HG03175 (cell line): ENCODE results near the gene KIF4A.

Experiments used
- ATAC-seq: cut with Tn5 transposase; IDR thresholded peaks from one replicate; pipeline ENCODE4 v1.9.1; 2021; ENCODE audit warnings: mild to moderate bottlenecking, moderate library complexity; ENCODE audit not compliant: unreplicated experiment

Gene KIF4A

DNA sequence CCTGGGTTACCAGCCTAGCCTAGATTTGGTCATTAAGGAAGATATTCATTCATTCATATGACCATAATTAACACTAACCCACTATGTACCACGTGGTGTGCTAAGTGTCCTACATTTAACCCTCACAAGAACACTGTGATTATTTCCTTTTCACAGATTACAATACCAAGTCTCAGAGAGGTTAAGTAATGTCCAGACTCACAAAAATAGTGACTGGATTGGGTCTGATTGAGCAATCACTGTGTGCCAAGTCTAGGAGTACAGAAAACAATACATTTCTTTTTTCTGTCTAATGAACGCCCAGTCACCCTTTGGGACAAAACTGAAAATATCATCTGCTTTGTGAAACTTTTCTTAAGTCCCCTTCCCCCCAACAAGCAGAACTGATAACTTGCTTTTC, 147.1 kb downstream of the KIF4A start:
- ATAC-seq = no peak

GRCh38 chrX:70437921-70438665, 148.2 kb downstream of the KIF4A start:
- ATAC-seq = no peak

DNA sequence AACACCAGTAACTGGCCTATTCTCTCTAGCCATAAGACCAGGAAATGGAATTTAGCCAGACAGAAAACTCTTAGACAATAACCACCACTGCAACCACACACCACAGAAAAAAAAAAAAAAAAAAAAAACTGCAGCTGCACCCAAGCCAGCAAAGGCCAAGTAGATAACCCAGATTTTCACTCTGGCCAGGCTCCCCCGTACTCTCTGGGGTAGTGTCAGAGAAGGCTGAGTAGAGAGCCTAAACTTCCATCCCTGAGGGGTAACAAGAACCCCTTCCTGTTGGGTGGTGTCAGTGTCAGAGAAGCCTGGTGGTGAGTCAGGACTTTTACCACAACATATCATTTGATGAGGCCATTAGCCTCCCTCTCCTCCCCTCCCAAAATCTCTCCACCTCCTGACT, 149.1 kb downstream of the KIF4A start:
- peak; percentile 34 for ATAC-seq

DNA sequence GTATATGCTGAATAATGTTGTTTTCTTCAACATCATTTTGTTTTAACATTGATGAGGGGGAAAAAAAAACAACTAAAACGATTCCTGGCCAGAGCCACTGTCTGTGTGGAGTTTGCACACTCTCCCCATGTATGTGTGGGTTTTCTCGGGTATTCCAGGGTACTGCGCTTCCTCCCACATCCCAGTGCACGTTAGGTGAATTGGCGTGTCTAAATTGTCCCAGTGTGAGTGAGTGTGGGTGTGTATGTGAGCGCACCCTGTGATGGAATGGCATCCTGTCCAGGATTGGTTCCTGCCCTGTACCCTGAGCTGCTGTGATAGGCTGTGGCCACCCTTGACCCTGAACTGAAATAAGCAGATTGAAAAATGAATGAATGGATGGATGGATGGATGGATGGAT, 152.3 kb downstream of the KIF4A start:
- no peak for ATAC-seq

GRCh38 chrX:70444326-70444945, 154.5 kb downstream of the KIF4A start, which contains the start of gene DLG3:
DLG3 (plus strand) TSS chrX:70444835; CDS start chrX:70445202, 367 bp downstream.
- no peak for ATAC-seq

DNA sequence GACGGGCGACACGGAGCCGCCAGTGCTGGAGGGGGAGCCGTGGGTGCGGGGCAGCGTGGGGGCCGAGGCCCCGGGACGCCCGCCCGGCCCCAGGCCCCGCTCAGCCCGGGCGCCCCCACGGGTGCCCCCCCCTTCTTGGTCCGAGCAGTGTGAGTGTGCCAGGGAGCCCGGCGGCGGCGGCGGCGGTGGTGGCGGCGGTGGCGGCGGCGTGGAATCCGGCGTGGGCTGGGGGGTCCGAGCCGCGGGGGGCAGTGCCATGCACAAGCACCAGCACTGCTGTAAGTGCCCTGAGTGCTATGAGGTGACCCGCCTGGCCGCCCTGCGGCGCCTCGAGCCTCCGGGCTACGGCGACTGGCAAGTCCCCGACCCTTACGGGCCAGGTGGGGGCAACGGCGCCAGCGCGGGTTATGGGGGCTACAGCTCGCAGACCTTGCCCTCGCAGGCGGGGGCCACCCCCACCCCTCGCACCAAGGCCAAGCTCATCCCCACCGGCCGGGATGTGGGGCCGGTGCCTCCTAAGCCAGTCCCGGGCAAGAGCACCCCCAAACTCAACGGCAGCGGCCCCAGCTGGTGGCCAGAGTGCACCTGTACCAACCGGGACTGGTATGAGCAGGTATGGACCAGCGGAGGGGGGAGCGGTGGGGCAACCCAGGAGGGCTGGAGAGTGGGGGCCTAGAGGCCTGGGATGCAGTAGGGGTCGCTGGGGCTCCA, 155.2 kb downstream of the KIF4A start:
- ATAC-seq = no peak

- no peak for ATAC-seq
These were observed 156.0 kb downstream of the KIF4A start for GRCh38 chrX:70445951-70446350.

DNA sequence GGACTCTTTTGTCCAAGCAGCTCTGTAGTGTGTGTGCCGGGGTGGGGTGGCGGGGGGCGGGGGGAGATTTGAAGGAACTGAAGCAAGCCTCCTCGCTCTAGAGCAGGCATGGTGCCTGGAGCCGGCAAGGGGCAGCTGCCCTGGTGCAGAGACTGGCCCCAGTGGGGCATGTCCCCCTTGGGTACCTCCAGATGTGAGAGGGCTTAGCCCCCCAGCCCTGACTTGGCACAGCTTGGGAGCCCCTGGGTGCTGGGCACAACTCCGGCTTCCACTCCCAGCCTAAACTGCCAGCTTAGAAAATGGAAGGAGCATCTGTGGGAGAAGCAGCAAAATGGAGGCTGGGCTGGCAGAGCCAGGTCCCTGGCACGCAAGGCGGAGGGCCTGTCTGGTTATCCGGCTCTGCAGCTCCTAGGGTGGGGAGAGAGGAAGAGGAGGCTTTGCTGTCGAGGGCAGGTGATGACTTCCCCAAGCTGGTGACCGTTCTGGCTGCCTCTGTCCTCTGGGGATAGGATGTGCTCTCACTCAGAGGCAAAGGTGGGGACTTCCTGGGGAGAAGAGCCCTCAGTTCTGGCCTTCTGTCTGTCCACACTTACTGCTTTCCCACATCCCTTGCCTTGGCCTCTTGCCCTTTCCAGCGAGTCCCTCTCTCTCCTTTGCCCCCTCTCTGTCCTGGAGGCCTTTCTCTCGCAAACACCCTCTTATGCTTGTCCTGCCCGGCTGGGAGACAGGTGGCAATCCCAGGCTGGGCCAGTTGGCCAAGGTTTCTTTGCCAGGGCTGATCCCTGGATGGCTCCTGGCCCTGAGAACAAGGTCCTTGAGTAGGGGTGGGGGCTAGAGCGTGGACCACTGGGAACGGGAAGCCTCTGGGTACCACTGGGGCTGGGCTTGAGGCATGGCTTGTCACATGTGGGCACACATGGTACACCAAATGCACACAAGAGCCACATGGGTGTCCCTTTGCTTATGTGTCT, 156.8 kb downstream of the KIF4A start:
- no peak for ATAC-seq

DNA sequence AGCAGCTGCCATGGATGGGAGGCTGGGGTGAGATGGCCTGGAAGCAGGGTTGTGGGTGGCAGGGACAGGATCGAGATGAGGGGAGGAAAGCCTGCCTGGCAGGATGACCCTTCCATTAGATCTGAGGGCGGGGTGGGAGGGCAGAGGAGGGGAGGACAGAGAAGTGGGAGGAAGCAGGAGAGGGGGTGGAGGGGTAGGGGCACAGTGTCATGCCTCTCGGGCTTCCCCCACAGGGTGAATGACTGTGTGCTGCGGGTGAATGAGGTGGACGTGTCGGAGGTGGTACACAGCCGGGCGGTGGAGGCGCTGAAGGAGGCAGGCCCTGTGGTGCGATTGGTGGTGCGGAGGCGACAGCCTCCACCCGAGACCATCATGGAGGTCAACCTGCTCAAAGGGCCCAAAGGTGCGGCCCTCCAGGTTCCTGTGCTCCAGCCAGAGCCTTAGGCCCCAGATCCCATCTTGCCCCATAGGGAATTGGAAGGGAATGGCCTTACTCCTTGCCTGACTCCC, 159.6 kb downstream of the KIF4A start:
- no peak for ATAC-seq

GRCh38 chrX:70452143-70452733, 162.3 kb downstream of the KIF4A start:
- peak; percentile 48 for ATAC-seq

DNA sequence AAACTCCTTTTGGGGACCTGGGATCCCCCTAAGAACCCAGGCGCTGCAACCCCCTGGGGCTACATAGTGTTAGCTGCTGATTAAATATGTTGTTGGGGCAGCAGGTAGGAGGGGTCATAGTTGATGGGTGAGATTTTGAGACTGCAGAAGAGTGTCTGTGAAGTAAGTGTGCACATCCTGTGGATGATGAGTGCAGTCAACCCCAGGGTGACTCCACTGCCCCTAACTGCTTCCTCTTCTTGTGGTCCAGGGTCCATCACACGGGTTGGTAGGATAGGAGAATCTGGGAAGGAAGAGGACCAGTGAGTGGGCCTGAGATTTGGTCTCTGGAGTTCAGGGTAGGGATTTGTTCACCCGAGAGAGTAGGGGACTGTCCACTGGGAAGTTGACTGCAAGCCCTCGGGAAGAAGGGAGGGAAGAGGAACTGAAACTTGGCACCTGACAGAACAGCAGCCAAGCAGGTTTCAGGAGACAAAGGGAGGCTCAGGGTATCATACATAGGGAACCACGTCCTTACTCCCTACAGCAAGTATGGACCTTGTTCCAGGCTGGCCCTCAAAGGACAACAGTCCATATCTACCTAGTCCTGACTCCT, 163.2 kb downstream of the KIF4A start:
- peak; percentile 32 for ATAC-seq

- ATAC-seq = peak; percentile 59
These were observed 164.8 kb downstream of the KIF4A start for GRCh38 chrX:70454441-70455365.

DNA sequence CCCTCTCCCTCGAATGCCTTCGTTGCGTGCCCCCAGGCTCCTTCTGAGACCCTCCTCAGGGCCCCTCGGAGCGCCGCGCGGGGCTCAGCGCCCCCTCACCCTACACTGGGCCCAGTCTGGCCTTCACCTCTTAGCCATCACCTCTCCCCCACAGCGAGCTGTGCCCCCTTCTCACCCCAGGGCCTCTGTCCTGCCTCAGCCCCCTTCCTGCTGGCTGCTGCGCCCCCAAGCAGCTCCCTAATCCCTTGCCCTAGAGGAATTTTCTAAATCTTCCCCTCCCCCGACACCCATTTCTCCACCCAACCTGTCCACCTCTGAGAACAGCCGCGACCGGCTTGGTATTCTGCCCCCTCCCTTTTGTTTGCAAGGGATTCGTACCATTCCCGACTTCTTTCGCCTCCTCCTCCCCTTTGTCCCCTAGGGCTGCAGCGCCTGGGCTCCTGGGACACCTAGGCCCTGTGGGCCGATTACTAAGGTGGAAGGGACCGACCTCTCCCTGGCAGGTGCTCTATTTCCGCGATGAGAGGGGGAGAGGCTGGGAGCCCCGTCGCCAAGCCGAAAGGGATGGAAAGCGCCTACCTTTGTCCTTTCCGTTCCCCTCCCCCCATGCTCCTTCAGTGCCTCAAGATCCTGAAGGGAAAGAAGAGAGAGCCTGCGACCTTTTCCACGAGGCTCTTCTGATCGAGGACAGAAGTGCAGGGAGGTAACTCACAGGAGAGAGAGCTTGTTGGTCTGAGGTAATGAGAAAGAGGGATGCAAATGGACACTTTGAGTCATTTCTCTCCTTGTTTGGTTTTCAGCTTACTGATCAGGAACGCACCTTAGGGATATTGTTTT, 165.7 kb downstream of the KIF4A start:
- no peak for ATAC-seq

DNA sequence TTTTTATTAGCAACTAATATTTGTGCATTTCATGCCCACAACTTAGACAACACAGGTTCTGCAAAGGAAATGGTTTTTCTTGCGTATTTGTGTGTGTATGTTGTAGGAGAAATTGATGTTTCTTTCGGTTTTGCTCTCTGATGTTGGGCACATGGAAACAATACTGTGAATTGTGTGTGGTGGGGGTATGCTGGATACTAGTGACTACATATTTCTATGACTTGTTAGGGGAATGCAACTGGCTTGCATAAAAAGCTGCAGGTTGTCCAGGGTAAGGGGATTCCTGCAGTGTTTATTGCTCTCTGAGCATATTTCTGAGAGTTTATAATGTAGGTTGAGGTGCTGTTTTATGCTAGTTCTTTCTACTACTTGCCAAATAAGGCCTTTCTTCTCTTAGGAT, 166.4 kb downstream of the KIF4A start:
- ATAC-seq = no peak

DNA sequence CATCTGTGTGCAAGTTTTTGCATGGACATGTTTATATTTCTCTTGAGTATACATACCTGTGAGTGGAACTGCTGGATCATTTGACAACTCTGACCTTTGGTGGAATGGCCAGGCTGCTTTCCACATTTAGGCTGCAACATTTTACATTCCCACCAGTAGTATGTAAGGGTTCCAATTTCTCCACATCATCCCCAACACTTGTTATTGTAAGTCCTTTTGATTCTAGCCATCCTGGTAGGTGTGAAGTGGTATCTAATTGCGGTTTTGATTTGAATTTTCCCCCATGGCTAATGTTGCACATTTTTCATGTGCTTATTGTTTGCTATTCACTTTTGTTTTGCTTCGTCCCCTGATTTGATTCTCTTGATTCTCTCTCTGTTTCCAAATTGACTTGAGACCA, 171.1 kb downstream of the KIF4A start:
- no peak for ATAC-seq

- no peak for ATAC-seq
These were observed 174.1 kb downstream of the KIF4A start for GRCh38 chrX:70464051-70464450.

- ATAC-seq = no peak
These were observed 177.1 kb downstream of the KIF4A start for GRCh38 chrX:70466968-70467367.

- ATAC-seq = no peak
These were observed 178.8 kb downstream of the KIF4A start for GRCh38 chrX:70468709-70469108.
